GM18951 (cell line): ENCODE measurements around the gene ARIH2.

Experiments used
- POLR2A ChIP-seq: IDR thresholded peaks from 4 replicates; pipeline ENCODE4 v1.6.1; 2011; ENCODE audit warnings: mild to moderate bottlenecking; ENCODE audit not compliant: insufficient read length, insufficient read depth; ENCODE audit errors: extremely low read depth
- in situ Hi-C: fragments of 300-500 bp; cut with MboI; formaldehyde crosslinking; loops from one replicate; pipeline ENCODE4 v1.12.0; 2022; ENCODE audit warnings: low sequenced_read_pairs, mixed read lengths, inconsistent platforms; ENCODE audit not compliant: unreplicated experiment

ARIH2 gene

DNA sequence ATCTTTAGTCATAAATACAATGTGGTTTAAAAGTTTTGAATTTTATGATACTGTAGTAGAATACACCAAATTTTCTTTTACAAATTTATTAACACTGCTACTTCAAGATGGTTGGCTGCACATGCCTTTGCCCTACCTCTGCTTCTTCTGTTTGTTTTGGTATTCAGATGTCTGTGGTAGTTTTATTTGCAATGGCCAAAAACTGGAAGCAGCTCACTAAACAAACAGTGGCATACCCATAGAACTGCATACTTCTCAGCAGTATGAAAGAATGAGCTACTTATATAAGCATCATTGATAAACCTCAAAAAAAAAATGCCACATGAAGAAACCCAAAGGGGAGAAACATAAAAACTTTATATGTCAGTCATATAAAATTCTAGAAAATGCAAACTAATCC, 19.5 kb downstream of the ARIH2 start:
- TF ChIP-seq POLR2A = no peak
- in situ Hi-C loops = no loop called here

DNA sequence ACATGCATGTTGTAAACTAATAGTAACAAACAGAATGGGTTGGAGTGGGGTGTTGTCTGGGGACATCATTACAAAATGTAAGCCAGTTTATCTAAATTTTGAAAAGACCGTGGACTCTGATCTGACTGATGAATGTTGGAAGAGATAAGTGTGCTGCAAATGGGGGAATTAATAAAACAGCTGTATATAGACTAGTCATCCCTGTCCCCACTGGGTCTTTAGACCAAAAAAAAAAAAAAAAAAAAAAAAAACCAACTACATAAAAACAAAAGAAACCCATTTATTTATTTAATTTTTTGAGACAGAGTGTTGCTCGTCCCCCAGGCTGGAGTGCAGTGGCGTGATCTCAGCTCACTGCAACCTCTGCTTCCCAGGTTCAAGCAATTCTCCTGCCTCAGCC, 20.0 kb downstream of the ARIH2 start:
- TF ChIP-seq POLR2A = no peak
- in situ Hi-C loops = no loop called here

DNA sequence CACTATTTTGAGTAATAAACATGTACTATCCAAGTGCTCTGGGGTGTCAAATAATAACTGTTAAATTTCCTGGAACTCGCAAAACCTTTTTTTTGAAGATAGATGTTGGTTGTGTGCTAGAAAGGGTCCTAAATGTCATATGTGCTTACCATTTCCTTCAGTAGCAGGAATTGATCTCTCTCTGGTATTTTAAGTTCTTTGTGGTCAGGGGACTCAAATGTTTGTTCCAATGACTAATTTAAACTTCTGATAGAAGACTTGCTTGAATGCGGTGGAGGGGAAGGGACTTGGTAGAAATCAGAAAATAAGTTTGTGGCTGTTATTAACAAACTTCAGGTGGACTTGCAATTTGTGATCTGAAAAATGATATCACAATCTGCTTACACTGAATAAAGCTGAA, 26.8 kb downstream of the ARIH2 start:
- no peak for TF ChIP-seq POLR2A
- in situ Hi-C loops = no loop called here

DNA sequence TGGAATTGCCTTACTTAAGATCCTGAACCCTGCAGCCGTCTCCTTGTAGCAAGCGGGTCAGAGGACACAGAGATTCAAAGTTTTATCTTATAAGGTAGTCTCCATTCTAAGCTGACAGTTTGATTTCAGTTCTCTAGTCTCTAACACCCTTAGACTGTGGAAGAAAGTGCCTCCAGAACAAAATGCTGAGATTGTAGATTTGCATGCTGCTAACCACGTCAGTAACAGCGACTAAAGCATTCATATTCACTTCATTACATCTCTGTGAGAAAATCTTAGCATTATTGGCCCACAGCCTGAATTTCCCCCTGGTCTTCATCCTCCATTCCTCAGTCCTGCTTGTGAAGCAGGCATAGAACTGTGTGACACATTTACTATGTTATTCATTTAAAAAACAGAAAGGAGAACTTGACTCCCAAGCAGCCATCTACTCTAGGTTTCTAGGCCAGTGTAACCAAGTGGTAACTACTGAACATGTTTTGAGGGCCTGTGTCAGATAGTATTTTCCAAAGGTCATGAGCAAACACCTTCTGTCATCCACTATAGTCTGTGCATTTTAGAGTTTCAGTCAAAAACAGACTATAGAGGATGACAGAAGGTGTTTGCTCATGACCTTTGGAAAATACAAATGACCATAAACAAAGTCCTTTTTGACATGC, 27.4 kb downstream of the ARIH2 start:
- TF ChIP-seq POLR2A = no peak
- in situ Hi-C loops = no loop called here

GRCh38 chr3:48949376-48949717, 30.7 kb downstream of the ARIH2 start:
- in situ Hi-C loops = no loop called here
- TF ChIP-seq POLR2A = no peak

DNA sequence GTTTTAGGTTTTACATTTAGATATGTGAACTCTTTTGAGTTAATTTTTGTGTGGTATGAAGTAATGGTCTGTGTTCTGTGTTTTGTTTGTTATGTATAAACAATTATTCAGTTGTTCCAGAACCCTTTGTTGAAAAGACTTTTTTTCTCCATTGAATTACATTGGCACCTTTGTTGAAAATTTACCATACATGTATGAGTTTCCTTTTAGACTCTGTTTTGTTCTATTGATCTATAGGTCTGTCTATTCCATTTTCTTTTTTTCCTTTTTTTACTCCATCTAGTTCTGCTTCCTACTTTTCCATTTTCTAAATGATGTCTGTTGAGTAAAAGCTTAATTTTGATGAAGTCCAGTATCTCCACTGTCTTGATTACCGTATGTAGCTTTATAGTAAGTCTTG, 31.4 kb downstream of the ARIH2 start:
- in situ Hi-C loops = no loop called here

DNA sequence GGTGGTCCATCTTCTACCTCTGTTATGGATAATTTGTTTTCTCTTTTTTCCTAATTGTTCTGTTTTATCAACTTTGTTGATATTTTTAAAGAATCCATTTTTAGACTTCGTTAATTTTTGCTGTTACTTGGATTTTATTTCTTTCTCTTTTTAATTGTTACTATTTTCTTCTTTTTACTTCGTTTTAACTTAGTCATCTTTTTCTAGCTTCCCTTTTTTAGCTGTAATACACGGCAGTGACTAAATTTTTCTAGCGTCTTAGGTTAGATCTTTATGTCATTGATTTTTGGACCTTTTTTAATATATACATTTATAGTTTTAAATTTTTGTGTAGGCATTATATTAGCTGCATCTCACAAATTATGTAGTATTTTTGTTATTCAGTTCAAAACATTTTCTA, 33.1 kb downstream of the ARIH2 start:
- in situ Hi-C loops = no loop called here
- TF ChIP-seq POLR2A = no peak

More for the DNA sequence above, 31.4 kb downstream of the ARIH2 start:
- no peak for TF ChIP-seq POLR2A

- in situ Hi-C loops = no loop called here
- TF ChIP-seq POLR2A = no peak
Observed at GRCh38 chr3:48952510-48953118, 34.0 kb downstream of the ARIH2 start.

GRCh38 chr3:48957006-48957705, 38.5 kb downstream of the ARIH2 start:
- no peak for TF ChIP-seq POLR2A
- in situ Hi-C loops = no loop called here

DNA sequence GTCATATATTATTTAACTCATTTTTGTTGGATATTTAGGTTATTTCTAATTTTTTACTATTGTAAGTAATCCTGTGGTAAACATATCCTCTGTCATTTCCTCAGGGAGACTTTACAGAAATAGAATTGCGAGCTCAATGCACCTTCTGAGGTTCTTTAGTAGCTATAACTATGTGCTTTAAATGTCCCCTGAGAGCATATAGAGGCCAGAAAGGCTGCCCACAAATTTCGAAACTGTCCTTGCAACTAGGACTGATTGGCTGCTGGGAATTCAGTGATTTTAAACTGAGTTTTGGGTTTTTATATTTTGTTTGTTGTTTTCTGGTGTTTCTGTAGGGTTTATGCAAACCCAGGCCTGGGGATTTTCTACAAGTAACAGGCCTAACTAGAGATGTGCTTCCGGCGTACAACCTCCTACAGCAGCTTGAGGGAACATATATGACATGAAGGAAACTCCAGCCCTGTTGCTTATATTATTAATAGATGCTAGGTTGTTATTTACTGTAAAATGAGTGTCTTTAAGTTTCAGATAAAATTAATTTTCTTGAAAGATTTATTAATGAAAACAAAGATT, 42.3 kb downstream of the ARIH2 start:
- TF ChIP-seq POLR2A = no peak
- in situ Hi-C loops = no loop called here

GRCh38 chr3:48962340-48962739, 43.7 kb downstream of the ARIH2 start:
- no peak for TF ChIP-seq POLR2A
- in situ Hi-C loops = no loop called here

- in situ Hi-C loops = no loop called here
- no peak for TF ChIP-seq POLR2A
Observed at GRCh38 chr3:48962939-48963338, 44.3 kb downstream of the ARIH2 start.

- no peak for TF ChIP-seq POLR2A
- in situ Hi-C loops = no loop called here
Observed at GRCh38 chr3:48963591-48963990, 44.9 kb downstream of the ARIH2 start.

DNA sequence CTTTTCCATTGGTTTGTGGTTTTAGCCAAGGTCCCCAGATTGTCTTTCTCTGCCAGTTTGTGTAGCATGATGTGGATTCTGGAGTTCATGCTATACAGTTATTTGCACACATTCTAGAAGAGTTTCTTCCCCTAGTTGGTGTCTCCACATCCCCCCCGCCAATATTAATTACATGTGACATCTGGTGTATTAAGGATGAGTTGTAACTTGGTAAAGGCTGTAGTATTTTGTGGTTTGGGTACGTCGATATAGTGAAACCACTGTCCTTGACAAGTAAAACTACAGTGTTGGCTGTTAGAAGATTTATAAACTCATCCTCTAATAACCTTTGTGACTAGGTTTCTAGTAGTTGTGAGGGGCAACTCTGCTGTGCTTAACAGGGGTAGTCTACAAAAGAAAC, 47.7 kb downstream of the ARIH2 start:
- in situ Hi-C loops = no loop called here
- TF ChIP-seq POLR2A = no peak

- in situ Hi-C loops = no loop called here
- TF ChIP-seq POLR2A = no peak
Observed at GRCh38 chr3:48966876-48967361, 48.3 kb downstream of the ARIH2 start.
